ENCODE measurements around the gene TAF15.

The TAF15 gene

DNA sequence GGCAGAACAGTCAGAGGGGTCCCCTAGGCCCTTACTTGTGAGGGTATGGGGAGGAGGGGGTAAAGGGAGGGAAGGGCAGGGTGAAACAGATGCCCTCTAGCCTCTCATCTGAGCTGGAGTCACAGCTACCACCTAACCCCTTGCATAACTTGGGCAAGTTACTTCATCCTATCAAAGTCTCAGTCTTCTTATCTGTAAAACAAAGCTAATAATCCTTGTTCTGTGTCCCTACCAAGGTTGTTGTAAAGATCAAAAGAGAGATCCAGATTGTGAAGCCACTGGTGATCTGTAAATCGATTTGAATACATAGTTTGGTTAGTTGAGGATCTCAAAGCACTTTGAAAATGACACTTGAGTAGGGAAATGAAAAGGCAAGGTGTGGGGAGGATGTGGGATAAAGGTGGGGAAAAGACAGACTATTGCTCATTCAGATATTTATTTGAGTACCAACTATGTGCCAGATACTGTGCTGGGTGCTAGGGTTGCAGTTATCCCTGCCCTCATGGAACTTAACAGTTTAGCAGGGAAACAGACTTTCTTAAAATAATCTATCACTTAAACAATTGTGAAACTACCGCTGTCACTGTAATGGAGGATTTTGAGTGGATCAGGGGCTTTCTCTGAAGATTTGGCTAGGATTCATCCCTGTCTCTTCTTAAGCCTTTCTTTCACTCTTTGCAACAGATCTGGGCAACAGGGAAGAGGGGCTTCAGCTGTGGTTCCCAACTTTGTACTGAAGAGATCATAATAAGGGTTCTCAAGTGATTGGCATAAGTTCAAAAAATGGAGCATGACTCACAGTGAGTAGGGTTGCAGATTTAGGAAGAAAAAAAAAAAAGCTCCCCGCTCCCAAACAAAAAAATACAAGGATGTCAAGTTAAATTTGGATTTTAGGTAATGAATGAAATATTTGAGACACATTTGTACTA lies 56.4 kb downstream of the TAF15 start:
- Mint-ChIP-seq H3K9me3 (no peaks in the 10 kb centered on the region), H3K4me3 (no peak overlapping the region), H3K27ac (peak overlapping the region; percentile 59), H3K4me1 (ENCODE audit: low read depth) (peaks cover 19% of the 10 kb centered on the region), H3K27me3 (no peaks in the 10 kb centered on the region), H3K36me3 (ENCODE audit: low read depth) (no peaks in the 10 kb centered on the region)
- no peak for DNase-seq

DNA sequence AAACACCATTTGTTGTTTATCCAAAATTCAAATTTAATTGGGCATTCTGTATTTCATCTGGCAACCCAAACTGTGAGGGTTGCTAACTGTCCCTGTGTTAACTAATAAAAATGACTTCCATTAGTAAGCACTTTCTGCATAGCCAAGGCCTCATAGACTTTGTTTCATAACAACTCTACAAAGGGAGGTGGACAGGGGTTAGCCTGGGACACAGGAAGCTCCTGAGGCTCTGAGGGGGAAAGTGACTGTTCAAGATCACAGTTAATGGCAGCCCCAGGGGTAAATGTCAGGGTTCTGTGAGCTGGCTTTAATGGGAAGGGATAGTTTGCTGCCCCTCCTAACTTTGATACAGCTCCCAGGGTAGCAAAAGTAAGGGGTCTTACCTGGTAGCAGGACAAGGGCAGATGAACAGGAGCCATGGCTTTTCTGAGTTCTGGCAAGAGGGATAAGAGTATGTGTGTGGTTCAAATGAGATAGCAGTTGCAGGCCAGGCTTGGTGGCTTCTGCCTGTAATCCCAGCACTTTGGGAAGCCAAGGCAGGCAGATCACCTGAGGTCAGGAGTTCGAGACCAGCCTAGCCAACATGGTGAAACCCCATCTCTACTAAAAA lies 57.2 kb downstream of the TAF15 start:
- Mint-ChIP-seq H3K27ac (no peak overlapping the region), H3K9me3 (no peaks in the 10 kb centered on the region), H3K4me1 (ENCODE audit: low read depth) (peaks cover 26% of the 10 kb centered on the region), H3K27me3 (no peaks in the 10 kb centered on the region), H3K4me3 (no peak overlapping the region), H3K36me3 (ENCODE audit: low read depth) (no peaks in the 10 kb centered on the region)
- no peak for DNase-seq

DNA sequence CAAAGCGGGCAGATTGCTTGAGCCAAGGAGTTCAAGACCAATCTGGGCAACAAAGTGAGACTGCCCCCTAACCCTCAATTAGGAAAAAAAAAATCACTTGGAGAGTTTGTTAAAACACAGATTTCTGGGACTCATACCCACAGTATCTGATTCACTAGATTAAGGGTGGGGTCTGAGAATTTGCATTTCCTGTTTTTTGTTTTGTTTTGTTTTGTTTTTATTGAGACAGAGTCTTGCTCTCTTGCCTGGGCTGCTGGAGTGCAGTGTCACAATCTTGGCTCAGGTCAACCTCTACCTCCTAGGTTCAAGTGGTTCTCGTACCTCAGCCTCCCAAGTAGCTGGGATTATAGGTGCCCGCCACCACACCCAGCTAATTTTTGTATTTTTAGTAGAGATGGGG lies 58.3 kb downstream of the TAF15 start:
- no peaks in the 10 kb centered on the region for H3K27me3 Mint-ChIP-seq
- H3K9me3 Mint-ChIP-seq = no peaks in the 10 kb centered on the region
- no peak for DNase-seq
- H3K27ac Mint-ChIP-seq = no peak overlapping the region
- no peak overlapping the region for H3K4me3 Mint-ChIP-seq
- H3K36me3 Mint-ChIP-seq (ENCODE audit: low read depth) = peaks cover 6% of the 10 kb centered on the region
- peaks cover 33% of the 10 kb centered on the region for H3K4me1 Mint-ChIP-seq (ENCODE audit: low read depth)

DNA sequence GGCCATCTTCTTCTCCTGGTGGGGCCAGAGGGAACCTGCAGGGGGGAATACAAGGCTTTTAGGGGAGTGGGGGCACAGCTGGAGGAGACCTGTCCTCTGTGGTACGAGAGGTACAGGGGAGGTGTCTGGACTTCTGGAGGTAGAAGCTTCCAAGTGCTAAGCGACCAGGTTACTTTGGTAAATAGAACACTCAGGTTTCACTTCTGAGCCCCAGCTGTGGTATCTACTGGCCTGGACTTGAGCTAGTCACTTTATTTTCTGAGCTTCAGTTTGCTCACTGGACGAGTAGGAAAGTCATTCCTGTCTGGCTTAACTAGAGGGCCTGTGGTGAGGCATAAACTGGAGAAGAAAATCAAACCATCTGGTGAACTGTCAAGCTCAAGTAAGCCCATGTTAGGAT lies 59.5 kb downstream of the TAF15 start, which contains the start of gene HEATR9:
Gene HEATR9 (minus strand): TSS at position 155 of the 400 bp plus-strand sequence. CDS start 149 bp downstream, at position 6.
- no peak within 1 kb of the TSS for H3K4me3 Mint-ChIP-seq
- no peak within 1 kb of the TSS for H3K27ac Mint-ChIP-seq
- H3K27me3 Mint-ChIP-seq = no peaks in the 10 kb centered on the region
- H3K4me1 Mint-ChIP-seq (ENCODE audit: low read depth) = peaks cover 34% of the 10 kb centered on the region
- no peaks in the 10 kb centered on the region for H3K9me3 Mint-ChIP-seq
- no peak for DNase-seq
- H3K36me3 Mint-ChIP-seq (ENCODE audit: low read depth) = peaks cover 12% of the 10 kb centered on the region

DNA sequence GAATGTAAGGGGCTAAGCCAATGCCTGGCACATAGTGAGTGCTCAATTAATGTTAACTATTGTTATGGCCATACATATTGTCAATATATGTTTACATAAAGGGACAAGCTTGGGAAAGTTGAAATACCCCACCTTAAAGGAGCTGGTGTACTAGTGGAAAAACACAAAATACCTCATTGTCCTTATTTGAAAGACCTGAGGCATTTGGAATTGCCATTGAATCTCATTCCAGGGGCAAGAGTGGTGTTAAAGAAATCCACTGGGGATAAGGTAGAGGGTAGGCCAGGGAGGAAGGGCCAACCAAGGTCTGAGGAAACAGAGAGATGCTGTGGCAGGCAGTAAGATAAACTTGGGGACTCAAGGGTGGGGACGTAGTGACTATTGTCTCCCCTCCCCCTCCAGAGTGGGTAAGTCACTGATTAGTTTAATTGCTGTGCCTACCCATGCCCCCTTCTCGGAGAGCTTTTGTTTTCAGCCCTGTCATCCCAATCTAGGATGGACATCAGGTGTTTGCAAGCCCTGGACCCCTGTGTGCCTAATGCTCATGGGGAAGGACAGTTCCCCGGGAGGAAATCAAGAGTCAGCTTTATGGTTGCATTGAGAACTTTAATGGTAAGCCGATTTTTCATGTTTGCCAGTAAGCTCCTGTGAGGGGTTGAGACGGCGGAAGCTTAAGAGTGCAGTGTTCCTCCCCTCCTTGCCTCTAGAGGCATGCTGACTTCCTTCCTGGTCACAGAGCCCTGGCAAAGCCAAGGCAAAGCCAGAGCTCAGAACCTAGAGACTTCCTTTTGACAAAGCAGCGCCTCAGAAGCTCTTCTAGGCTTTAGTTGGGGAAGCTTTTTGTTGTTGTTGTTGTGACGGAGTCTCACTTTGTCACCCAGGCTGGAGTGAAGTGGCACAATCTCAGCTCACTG lies 61.9 kb downstream of the TAF15 start:
- Mint-ChIP-seq H3K9me3 (no peaks in the 10 kb centered on the region), H3K36me3 (ENCODE audit: low read depth) (peaks cover 23% of the 10 kb centered on the region), H3K4me1 (ENCODE audit: low read depth) (peaks cover 37% of the 10 kb centered on the region), H3K4me3 (no peak overlapping the region), H3K27ac (peak overlapping the region; percentile 57), H3K27me3 (no peaks in the 10 kb centered on the region)
- no peak for DNase-seq

DNA sequence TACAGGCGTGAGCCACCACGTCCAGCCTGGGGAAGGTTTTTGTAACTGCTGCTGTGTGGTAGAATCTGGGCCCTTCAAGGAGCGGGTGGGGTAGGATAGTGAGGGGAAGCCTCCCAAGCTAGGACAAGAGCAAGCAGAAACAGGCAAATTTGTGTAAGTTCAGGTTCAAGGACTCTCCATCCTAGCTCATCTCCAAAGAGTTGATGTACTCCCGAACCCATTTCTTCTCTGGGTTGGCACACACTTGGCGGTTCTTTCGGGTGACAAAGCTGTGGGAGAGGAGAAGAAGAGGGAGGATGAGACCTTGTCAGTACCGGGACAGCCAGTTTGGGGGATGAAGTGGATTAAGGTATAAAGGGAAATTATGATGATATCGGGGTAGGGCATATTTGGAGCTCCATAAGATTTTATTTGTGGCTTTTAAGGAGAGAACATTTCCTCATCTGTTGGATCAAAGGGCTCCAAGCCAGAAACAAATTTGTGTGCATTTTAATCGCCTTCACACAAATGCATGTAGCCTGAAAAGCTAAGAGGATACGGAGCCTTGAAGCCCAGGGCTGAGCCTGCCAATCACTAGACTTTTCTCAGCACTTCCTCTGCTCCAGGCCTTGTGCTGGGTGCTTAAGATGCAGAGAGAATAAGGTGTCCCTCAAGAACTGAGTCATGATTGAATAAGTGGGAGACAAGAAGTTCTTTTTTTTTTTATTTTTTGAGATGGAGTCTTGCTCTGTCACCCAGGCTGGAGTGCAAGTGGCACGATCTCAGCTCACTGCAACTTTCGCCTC lies 63.1 kb downstream of the TAF15 start:
- Mint-ChIP-seq H3K36me3 (ENCODE audit: low read depth) (peaks cover 23% of the 10 kb centered on the region), H3K4me3 (no peak overlapping the region), H3K4me1 (ENCODE audit: low read depth) (peaks cover 43% of the 10 kb centered on the region), H3K9me3 (no peaks in the 10 kb centered on the region), H3K27ac (no peak overlapping the region), H3K27me3 (no peaks in the 10 kb centered on the region)
- DNase-seq = no peak

DNA sequence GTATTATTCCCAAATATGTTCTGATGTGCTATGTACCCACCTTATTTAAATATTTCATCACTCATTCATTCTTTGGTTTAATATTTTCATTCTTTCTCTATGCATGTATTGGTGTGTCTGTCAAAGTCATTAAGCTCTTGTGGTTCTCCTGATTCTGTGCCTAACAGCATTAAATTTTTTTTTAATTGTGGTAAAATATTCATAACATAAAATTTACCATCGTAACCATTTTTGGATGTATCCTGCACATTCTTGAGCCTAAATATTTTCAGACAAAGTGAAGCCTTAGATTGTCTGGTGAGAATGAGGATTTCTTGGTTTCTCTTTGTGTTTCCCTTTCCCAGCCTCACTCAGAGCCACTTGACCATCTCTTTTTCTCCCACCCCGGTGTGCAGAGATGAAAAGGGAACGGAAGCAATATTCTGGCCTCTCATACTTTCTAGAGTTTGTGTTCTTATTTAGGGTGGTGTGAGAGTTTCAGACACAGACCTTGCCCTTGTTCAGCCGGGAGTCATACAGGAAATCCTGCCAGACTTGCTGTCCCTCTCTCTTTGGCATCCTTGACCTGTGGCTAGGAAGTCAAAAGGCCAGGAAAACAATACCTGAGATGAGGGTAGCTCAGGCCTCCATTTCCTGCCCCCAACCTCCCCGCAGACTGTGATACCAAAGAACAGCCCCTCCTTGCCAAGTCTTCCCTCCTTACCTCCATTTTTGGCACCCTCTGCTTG lies 66.0 kb downstream of the TAF15 start:
- Mint-ChIP-seq H3K9me3 (no peaks in the 10 kb centered on the region), H3K4me1 (ENCODE audit: low read depth) (peaks cover 66% of the 10 kb centered on the region), H3K27ac (peak overlapping the region; percentile 87), H3K4me3 (peak overlapping the region; percentile 63), H3K36me3 (ENCODE audit: low read depth) (peaks cover 31% of the 10 kb centered on the region), H3K27me3 (no peaks in the 10 kb centered on the region)
- DNase-seq = no peak

DNA sequence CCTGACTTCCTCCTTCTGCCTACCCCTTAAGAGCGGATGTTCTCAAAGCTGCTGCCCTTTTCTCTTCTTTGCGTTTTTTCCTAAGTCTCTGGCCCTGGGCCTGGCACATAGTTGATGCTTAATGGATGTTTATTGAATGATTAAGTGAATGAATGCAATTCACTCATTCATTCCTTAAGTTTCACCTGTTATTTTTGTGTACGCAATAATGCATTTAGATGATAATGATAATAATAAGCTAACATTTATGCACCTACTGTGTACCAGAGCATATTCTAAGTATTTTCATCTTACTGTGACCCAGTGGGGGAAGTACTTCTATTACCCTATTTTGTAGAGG lies 66.5 kb downstream of the TAF15 start:
- Mint-ChIP-seq H3K4me1 (ENCODE audit: low read depth) (peaks cover 70% of the 10 kb centered on the region), H3K9me3 (no peaks in the 10 kb centered on the region), H3K27ac (peak overlapping the region; percentile 87), H3K4me3 (peak overlapping the region; percentile 63), H3K27me3 (no peaks in the 10 kb centered on the region), H3K36me3 (ENCODE audit: low read depth) (peaks cover 31% of the 10 kb centered on the region)
- no peak for DNase-seq

DNA sequence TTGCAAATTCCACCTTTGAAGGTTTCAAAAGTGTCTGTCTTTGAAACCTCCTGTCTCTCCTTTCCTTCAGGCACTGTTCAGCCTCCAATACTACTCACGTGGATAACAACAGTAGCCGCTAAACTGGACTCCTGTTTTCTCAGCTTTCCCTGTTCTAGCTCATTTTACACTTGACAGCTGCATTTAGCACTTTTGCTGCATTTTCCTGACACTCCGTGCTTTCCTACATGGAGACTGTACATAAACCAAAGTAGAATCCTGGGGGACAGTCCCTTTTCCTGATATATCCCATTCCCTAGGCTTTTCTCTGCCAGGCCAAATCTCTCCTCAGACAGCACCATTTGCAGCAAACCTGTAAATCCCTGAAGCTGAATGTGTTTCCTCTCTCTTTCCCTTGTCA lies 67.2 kb downstream of the TAF15 start:
- Mint-ChIP-seq H3K4me3 (peak overlapping the region; percentile 63), H3K27me3 (no peaks in the 10 kb centered on the region), H3K9me3 (no peaks in the 10 kb centered on the region), H3K36me3 (ENCODE audit: low read depth) (peaks cover 31% of the 10 kb centered on the region), H3K4me1 (ENCODE audit: low read depth) (peaks cover 70% of the 10 kb centered on the region), H3K27ac (peak overlapping the region; percentile 87)
- no peak for DNase-seq

DNA sequence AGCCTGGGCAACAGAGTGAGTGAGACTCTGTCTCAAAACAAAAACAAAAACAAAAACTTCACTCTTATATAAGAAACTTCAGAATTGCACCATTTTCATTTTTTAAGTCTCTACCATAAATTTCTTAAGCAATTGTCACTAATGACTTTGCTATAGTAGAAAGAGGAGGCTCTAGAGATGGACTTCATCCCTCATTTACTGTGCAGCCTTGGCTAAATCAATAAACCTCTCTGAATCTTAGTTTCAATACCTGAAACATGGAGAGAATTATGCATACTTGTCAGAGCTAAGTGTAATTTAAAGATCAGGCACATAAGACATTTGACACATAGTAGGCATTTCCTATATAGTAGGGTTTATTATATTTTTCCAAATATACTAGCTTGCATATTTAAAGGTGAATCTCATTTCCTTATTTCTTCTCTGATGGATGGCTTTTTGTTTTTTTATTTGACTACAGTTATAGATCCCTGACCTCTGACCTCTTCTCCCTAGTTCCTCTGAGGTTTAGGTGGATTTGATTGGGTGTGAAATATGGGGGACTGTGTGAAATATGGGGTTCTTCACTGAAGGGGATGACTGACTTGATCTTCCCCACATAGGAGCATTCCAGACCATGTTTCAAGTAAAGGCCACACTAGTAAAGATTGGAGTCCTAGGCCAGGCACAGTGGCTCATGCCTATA lies 68.2 kb downstream of the TAF15 start:
- peak overlapping the region; percentile 77 for H3K4me3 Mint-ChIP-seq
- no peaks in the 10 kb centered on the region for H3K27me3 Mint-ChIP-seq
- H3K36me3 Mint-ChIP-seq (ENCODE audit: low read depth) = peaks cover 26% of the 10 kb centered on the region
- no peak for DNase-seq
- peak overlapping the region; percentile 96 for H3K27ac Mint-ChIP-seq
- H3K9me3 Mint-ChIP-seq = no peaks in the 10 kb centered on the region
- H3K4me1 Mint-ChIP-seq (ENCODE audit: low read depth) = peaks cover 68% of the 10 kb centered on the region

DNA sequence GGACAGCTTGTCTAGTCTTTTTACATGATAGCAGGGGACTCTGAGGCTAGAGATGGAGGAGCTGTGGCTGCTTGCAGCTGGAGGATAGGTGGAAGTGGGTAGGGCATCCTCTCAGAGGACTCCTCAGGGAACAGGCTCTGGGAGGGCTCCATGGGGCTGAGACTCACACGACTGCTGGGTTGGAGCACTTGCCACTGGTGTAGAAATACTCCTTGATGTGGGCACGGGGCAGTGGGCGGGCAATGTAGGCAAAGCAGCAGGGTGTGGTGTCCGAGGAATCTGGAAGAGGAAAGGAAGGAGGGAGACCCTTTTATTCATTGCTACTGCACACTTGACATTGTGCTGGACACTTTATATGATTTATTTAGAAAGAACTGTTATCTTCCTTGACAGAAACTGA lies 69.1 kb downstream of the TAF15 start:
- peaks cover 68% of the 10 kb centered on the region for H3K4me1 Mint-ChIP-seq (ENCODE audit: low read depth)
- H3K27me3 Mint-ChIP-seq = no peaks in the 10 kb centered on the region
- peak overlapping the region; percentile 96 for H3K27ac Mint-ChIP-seq
- no peaks in the 10 kb centered on the region for H3K9me3 Mint-ChIP-seq
- no peak for DNase-seq
- H3K4me3 Mint-ChIP-seq = peak overlapping the region; percentile 77
- H3K36me3 Mint-ChIP-seq (ENCODE audit: low read depth) = peaks cover 23% of the 10 kb centered on the region

DNA sequence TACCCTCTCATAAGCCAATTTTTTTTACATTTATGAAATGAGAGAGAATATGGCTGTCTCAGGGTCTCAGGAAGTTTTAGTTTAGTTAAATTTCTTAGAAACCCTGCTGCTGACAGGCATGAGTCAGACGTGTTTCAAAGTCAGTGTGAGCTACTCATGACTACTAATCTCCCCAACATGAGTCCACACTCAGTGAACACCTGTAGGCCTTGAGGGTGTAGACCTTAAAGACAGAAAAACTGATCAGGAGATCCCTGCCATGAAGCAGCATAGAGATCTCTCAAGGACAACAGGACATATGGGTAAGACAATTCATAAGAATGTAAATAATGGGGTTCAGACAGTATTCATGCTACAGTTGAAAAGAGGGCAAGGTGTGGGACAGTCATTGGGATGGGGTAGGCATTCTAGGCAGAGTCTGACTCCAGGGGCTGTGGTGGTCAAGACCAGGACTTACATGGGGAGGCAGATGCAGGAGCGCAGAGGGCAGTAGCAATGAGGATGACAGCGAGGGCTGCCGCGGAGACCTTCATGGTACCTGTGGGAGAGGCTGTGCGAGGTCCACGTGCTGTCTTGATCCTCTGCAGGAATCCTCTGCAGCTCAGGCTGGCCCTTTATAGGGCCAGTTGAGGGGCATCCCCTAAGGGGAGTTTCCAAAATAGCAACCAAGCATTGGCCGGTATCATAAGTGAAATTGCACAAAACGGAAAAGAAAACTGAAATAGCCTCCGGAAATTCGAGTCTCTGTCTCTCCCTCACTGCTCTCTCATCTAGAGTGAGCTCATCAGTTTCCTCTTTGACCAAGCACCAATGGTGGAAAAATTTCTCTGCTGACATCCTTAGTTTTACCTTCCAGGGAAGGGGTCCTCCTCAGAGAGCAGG lies 70.7 kb downstream of the TAF15 start, which contains the start of gene CCL5:
Gene CCL5 (minus strand): TSS at position 588 of the 882 bp plus-strand sequence.
- H3K4me3 Mint-ChIP-seq = peak within 1 kb of the TSS; percentile 77
- no peaks in the 10 kb centered on the region for H3K27me3 Mint-ChIP-seq
- H3K27ac Mint-ChIP-seq = peak within 1 kb of the TSS; percentile 96
- H3K36me3 Mint-ChIP-seq (ENCODE audit: low read depth) = peaks cover 14% of the 10 kb centered on the region
- H3K4me1 Mint-ChIP-seq (ENCODE audit: low read depth) = peaks cover 64% of the 10 kb centered on the region
- H3K9me3 Mint-ChIP-seq = no peaks in the 10 kb centered on the region
- peak; percentile 67 for DNase-seq
